Smooth muscle cell of the coronary artery (primary cell): Measurements from ENCODE around the gene EIF1AX. TPM values are rescaled to one million over a fixed set of nuclear protein-coding genes. Genes with fewer than 3 reads are reported as not detected.

Experiments
- total RNA-seq: library from RNA; depleted of rRNA; stranded (reverse); fragments of >200 nt; gene quantifications from 2 replicates; pipeline ENCODE4 v1.2.3, GENCODE V29; 2014; ENCODE audit warnings: low replicate concordance

The EIF1AX gene
- total RNA-seq, result 13.3 and 15.9 TPM in 2 replicates

GRCh38 chrX:20141281-20142220, at the start of gene EIF1AX:
Gene EIF1AX (minus strand): TSS chrX:20141838. CDS start chrX:20141640, 198 bp downstream.

GRCh38 chrX:20116577-20117240, 24.9 kb downstream of the EIF1AX start, which contains the start of gene MAP7D2:
Gene MAP7D2 (minus strand): TSS chrX:20116907. CDS start chrX:20116879, 28 bp downstream.

Other genes with a start within 250 kb of the EIF1AX start
- gene BCLAF3, start 150.8 kb downstream of the EIF1AX start, total RNA-seq, result 4.2 and 4.9 TPM in 2 replicates
- gene MAP7D2, start 24.9 kb downstream of the EIF1AX start, total RNA-seq, result 0.12 TPM in 1 of 2 replicates, not detected in the other
- gene RPS6KA3, start 125.1 kb upstream of the EIF1AX start, total RNA-seq, result 20.7 and 21.8 TPM in 2 replicates